ENCODE results near the gene GSE1. TPM values are rescaled to one million over a fixed set of nuclear protein-coding genes. Genes with fewer than 3 reads are reported as not detected.

Gene GSE1
- total RNA-seq, 4 donors from 2014 or later, result 100 to 139 (median 120) TPM

GRCh38 chr16:85598141-85598540 lies 15.0 kb upstream of the GSE1 start:
- H3K27me3 ChIP-seq, result no peaks in the 10 kb centered on the region
- WGBS, 2 donors (ENCODE audit: low coverage in 1 of 2), result 94% methylated on average over 8 of the region's 8 CpGs; no CpG with 5 or more reads in 1 of the 2 donors
- TF ChIP-seq CTCF (IDR thresholded peaks at IDR 0.05) (no peak), POLR2AphosphoS5 (IDR thresholded peaks at IDR 0.05) (no peak), POLR2A (IDR thresholded peaks at IDR 0.05) (no peak), EP300 (IDR thresholded peaks at IDR 0.05; ENCODE audit: low read depth) (no peak)
- H3K4me3 ChIP-seq, result no peak overlapping the region
- H3K4me1 ChIP-seq, result peaks cover 11 to 43% (median 18%) of the 10 kb centered on the region in 4 donors
- no peaks in the 10 kb centered on the region for H3K9me3 ChIP-seq
- intact Hi-C loops (cut with DNase I; ENCODE audit: low total_unique reads) (no loop called here), in situ Hi-C loops (cut with MboI; ENCODE audit: low pct_ligation_motif_present in 1 of 4, low pct_unique_long_range_greater_than_20kb in 1 of 4, low sequenced_read_pairs in 3 of 4) (no loop called here)
- no peak for DNase-seq
- no peak overlapping the region for H3K27ac ChIP-seq
- H3K36me3 ChIP-seq, result no peaks in the 10 kb centered on the region

- no peak overlapping the region for H3K4me3 ChIP-seq
- H3K4me1 ChIP-seq, result peaks cover 10 to 39% (median 17%) of the 10 kb centered on the region in 4 donors
- H3K36me3 ChIP-seq, result no peaks in the 10 kb centered on the region
- intact Hi-C loops (cut with DNase I; ENCODE audit: low total_unique reads), result no loop called here
- H3K27me3 ChIP-seq, result no peaks in the 10 kb centered on the region
- peak overlapping the region in 2 of 4 donors; percentile 48 to 71 for H3K27ac ChIP-seq
- TF ChIP-seq POLR2A (IDR thresholded peaks at IDR 0.05) (no peak), EP300 (IDR thresholded peaks at IDR 0.05; ENCODE audit: low read depth) (no peak), CTCF (IDR thresholded peaks at IDR 0.05) (no peak), POLR2AphosphoS5 (IDR thresholded peaks at IDR 0.05) (no peak)
- in situ Hi-C loops (cut with MboI; ENCODE audit: low pct_ligation_motif_present in 1 of 4, low pct_unique_long_range_greater_than_20kb in 1 of 4, low sequenced_read_pairs in 3 of 4), result loop anchor here in 3 of 4 donors (10.0 to 25.0 kb wide), 3 partner anchors 45 to 185 kb away; no protein-coding TSS in a partner anchor
- WGBS, 2 donors (ENCODE audit: low coverage in 1 of 2), result 66% methylated on average over 10 of the region's 10 CpGs; no CpG with 5 or more reads in 1 of the 2 donors
- H3K9me3 ChIP-seq, result no peaks in the 10 kb centered on the region
- DNase-seq, result no peak
These were observed 13.0 kb upstream of the GSE1 start for GRCh38 chr16:85600078-85600477.

- H3K27ac ChIP-seq, result peak overlapping the region; percentile 46 to 71 (median 55)
- intact Hi-C loops (cut with DNase I; ENCODE audit: low total_unique reads) (no loop called here), in situ Hi-C loops (cut with MboI; ENCODE audit: low pct_ligation_motif_present in 1 of 4, low pct_unique_long_range_greater_than_20kb in 1 of 4, low sequenced_read_pairs in 3 of 4) (loop anchor here in 3 of 4 donors (10.0 to 25.0 kb wide), 3 partner anchors 46 to 186 kb away; no protein-coding TSS in a partner anchor)
- H3K4me1 ChIP-seq, result peaks cover 10 to 45% (median 23%) of the 10 kb centered on the region in 4 donors
- H3K4me3 ChIP-seq, result no peak overlapping the region
- H3K9me3 ChIP-seq, result no peaks in the 10 kb centered on the region
- 74 to 82% methylated on average over 7 to 15 of the region's 15 CpGs for WGBS, 2 donors (ENCODE audit: low coverage in 1 of 2)
- no peak for DNase-seq
- H3K36me3 ChIP-seq, result no peaks in the 10 kb centered on the region
- H3K27me3 ChIP-seq, result no peaks in the 10 kb centered on the region
- TF ChIP-seq CTCF (IDR thresholded peaks at IDR 0.05) (no peak), POLR2AphosphoS5 (IDR thresholded peaks at IDR 0.05) (no peak), EP300 (IDR thresholded peaks at IDR 0.05; ENCODE audit: low read depth) (no peak), POLR2A (IDR thresholded peaks at IDR 0.05) (no peak)
These were observed 12.4 kb upstream of the GSE1 start for GRCh38 chr16:85600530-85601271.

- H3K4me1 ChIP-seq, result peaks cover 16 to 51% (median 29%) of the 10 kb centered on the region in 4 donors
- WGBS, 2 donors (ENCODE audit: low coverage in 1 of 2), result 81% methylated on average over 10 of the region's 10 CpGs; no CpG with 5 or more reads in 1 of the 2 donors
- peak overlapping the region; percentile 46 to 71 (median 55) for H3K27ac ChIP-seq
- no peaks in the 10 kb centered on the region for H3K36me3 ChIP-seq
- TF ChIP-seq POLR2A (IDR thresholded peaks at IDR 0.05) (no peak), POLR2AphosphoS5 (IDR thresholded peaks at IDR 0.05) (no peak), CTCF (IDR thresholded peaks at IDR 0.05) (no peak), EP300 (IDR thresholded peaks at IDR 0.05; ENCODE audit: low read depth) (no peak)
- in situ Hi-C loops (cut with MboI; ENCODE audit: low pct_ligation_motif_present in 1 of 4, low pct_unique_long_range_greater_than_20kb in 1 of 4, low sequenced_read_pairs in 3 of 4), result loop anchor here in 3 of 4 donors (10.0 to 25.0 kb wide), 3 partner anchors 46 to 186 kb away; no protein-coding TSS in a partner anchor
- intact Hi-C loops (cut with DNase I; ENCODE audit: low total_unique reads), result no loop called here
- H3K27me3 ChIP-seq, result no peaks in the 10 kb centered on the region
- no peak for DNase-seq
- no peaks in the 10 kb centered on the region for H3K9me3 ChIP-seq
- no peak overlapping the region for H3K4me3 ChIP-seq
These were observed 11.9 kb upstream of the GSE1 start for GRCh38 chr16:85601272-85601639.
